ENCODE results near the gene PTPRM. TPM values are rescaled to one million over a fixed set of nuclear protein-coding genes. Genes with fewer than 3 reads are reported as not detected.

The PTPRM gene
- total RNA-seq, 1 donor from 2014 or later: 256 TPM

DNA sequence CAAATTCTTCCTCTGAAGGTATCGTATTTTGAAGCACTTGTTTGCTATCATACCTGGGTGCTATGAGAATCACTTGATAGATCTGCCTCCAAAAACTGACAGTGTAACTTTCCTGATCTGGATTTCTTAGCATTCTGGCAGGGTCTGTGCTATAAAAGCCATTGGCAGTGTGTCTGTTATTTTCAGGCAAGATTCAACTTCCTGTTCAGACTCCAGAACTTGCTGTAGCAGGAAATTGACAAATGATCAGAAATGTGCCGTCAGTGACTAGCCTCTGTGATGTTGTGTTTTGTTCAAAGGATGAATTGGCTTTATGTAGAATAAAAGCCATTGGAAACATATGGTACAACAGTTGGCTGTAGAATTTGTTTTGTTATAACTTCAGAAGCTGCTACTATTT is 273.3 kb downstream of the PTPRM start:
- DNase-seq (ENCODE audit: extremely low read depth, low read depth, low spot score): no peak

DNA sequence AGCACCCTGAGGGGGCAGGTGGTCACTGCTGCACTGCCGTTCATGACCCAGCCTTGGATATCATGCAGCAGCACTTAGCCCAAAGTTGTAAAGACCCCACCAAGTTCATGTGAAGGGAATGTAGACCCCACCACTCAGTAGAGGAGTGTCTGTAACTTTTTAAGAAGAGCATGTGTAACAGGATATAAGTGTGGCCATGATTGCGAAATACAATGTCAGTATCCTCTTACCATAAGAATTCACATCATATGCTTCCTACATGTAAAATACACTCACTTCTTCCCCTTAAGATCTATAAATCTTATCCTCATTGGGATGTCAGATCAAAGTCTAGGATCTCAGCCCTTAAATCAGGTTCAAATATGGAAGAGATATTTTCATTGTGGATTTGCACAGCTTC is 276.9 kb downstream of the PTPRM start:
- DNase-seq (ENCODE audit: extremely low read depth, low read depth, low spot score): no peak

GRCh38 chr18:7844418-7844817 is 277.3 kb downstream of the PTPRM start:
- no peak for DNase-seq (ENCODE audit: extremely low read depth, low read depth, low spot score)

DNA sequence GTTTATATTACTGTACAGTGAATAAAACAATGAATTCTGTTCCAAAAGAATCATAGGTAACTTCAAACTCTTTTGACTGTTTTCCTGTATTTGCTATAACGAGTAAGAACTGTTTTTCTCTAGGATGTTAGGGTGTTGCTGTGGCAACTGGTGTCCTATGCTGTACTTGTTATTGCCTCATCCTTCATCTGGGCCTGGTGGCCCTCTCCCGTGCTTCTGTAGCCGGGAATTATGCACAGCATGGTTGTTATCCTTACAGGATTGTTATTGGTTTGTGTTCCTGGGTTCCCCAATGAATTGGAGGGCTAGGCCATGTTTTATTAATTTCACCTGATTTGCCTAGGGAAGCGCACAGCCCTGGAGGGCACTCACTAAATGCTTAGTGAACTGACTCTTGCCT is 279.2 kb downstream of the PTPRM start:
- no peak for DNase-seq (ENCODE audit: extremely low read depth, low read depth, low spot score)

GRCh38 chr18:7847357-7848053 is 280.4 kb downstream of the PTPRM start:
- DNase-seq (ENCODE audit: extremely low read depth, low read depth, low spot score): no peak

GRCh38 chr18:7848054-7848412 is 280.9 kb downstream of the PTPRM start:
- DNase-seq (ENCODE audit: extremely low read depth, low read depth, low spot score): no peak

- DNase-seq (ENCODE audit: extremely low read depth, low read depth, low spot score): no peak
Measured at GRCh38 chr18:7850446-7850845, 283.3 kb downstream of the PTPRM start.

DNA sequence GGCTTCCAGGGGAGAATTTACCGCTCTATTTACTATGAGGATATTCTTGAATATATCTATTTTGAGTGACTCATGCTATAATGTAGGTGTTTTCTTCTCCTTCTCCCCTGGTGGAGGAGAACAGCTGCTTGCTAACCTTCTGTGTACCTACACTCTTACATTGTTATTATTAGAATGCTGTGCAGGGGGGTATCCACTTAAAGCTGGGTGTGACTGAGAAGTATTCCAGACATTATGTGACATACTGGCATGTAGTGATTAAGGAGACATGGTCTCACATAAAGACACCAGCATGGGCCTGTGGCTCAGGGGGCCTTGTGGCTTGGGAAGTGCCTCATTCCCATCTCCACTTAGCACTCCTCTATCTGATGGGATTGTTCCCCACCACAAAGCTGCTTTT is 287.9 kb downstream of the PTPRM start:
- no peak for DNase-seq (ENCODE audit: extremely low read depth, low read depth, low spot score)

DNA sequence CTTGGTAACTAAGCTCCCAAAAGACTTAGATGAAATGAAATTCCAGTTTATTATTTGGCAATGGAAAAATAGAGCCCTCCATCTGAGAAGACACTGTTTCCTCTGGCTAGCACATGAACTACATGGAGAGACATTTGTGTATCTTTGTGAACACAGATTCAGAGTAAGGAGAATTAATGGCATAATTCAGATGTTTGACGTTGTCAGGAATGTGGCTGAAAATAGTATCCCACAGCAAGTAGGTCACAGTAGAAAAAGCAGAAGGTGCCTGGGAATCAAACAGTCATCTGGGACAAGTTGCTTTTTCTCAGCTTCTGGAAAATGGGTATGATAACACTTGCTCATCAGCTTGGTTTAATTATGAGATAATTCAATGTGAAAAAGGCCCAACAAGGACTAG is 288.6 kb downstream of the PTPRM start:
- no peak for DNase-seq (ENCODE audit: extremely low read depth, low read depth, low spot score)

- DNase-seq (ENCODE audit: extremely low read depth, low read depth, low spot score): no peak
Measured at GRCh38 chr18:7856116-7856515, 289.0 kb downstream of the PTPRM start.

DNA sequence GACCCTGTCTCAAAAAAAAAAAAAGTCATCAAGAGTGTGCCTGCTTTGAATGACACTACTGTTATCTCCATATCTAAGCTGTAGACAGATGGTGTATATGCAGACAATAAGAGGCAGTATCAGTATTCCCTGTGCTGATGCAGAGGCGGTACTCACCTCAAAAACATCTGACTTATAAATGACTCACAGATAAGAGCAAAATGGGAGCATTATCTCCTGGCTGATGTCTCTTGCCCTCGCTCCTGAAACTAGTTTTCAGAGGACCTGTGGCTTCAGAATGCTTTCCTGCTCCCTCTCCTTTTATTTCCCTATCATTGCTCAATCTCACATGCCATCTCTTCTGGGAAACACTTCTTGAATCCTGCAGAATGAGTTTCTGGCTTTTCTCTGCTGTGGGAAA is 289.6 kb downstream of the PTPRM start:
- no peak for DNase-seq (ENCODE audit: extremely low read depth, low read depth, low spot score)

- no peak for DNase-seq (ENCODE audit: extremely low read depth, low read depth, low spot score)
Measured at GRCh38 chr18:7857562-7857961, 290.4 kb downstream of the PTPRM start.

DNA sequence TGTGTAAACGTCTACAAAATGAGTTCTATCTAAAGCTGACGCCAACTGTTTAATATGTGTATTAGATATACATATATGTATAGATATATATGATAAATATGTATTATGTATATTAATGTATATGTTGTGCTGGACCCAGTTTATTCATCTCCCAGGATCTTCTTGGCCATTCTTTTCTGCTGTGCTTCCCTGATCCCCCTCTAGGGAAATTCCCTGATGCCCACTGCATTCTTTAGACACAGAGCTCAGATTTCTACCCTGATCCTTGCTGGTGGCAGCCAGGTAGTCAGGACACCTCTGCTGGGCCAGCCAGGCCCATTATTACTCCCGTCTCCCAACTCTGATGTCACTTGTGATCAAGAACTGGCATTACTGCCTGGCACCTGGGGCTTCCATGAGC is 292.0 kb downstream of the PTPRM start:
- DNase-seq (ENCODE audit: extremely low read depth, low read depth, low spot score): no peak

DNA sequence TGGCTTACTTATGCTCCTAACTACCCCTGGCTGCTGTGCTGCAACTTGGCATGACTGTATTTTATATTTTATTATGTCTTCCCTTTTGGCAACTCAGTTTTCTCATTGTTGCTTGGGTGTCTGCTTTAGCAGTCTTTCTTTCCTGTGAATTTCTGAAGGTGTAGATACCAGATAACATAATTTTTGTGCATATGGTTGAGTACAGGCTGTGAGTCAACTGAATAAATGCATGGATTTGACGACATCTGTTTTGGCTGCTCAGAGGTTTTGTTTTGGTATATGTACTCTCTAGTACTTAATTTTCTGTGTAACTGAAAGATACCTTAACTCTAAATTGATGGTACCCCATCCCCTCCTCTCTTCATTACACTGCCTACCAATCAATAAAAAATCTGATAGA is 303.1 kb downstream of the PTPRM start:
- DNase-seq (ENCODE audit: extremely low read depth, low read depth, low spot score): no peak

GRCh38 chr18:7870855-7871254 is 303.7 kb downstream of the PTPRM start:
- DNase-seq (ENCODE audit: extremely low read depth, low read depth, low spot score): no peak

DNA sequence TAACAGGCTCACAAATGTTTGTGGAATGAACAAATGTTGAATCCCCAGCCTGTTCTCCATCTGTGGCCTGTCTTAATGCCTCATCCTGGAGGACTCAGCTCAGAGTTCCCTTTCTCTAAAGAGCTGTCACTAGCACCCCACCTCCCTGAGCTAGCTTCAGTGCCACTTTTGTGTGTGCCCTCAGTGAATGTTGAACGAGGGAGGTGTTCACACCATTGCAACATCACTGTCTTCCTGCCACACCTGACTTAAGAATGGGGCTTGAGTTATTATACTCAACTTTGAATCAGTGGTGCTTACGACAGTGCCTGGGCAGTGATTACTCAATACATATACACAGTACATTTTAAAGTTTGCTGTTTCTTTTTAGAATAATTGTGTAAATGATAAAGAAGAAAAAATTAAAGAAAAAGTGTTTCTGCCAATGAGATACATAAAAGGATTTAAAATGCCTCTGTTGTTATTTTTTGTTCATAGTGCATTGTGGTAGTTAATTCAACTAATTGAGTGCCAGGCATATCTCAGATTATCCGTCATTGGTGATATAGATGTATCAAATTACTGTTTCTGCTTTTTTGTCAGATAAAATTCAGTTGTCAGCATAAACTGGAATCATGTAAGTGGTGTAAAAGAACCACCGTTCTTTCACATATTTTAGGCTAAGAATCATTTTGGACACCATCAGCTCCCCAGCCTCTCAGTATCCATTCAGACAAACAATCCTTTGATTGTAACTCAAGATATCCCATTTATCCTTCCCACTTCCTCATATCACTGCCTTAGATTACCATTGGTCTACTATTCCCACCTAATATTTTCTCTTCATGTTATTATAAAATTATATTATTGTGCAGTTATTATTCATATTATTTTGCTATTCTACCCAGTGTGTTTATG is 304.7 kb downstream of the PTPRM start:
- DNase-seq (ENCODE audit: extremely low read depth, low read depth, low spot score): no peak

- peak; percentile 27 for DNase-seq (ENCODE audit: extremely low read depth, low read depth, low spot score)
Measured at GRCh38 chr18:7872569-7872968, 305.5 kb downstream of the PTPRM start.

DNA sequence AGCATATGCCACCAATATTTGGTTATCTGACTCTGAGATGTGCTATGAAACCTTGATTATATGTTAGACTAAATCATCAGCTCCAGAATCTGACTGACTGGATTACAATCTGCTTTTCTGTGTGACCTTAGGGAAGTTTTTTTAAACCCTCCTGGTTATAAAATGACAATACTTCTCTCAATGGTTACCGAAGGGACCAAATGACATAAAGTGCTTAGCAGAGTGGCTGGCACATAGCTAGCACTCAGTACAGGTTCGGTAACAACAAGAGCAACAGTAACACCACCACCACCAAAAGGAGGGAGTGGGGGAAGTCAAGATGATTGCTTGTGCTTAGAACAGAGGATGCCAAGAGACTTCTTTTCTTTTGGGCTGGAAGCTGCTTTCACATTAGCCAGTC is 306.2 kb downstream of the PTPRM start:
- no peak for DNase-seq (ENCODE audit: extremely low read depth, low read depth, low spot score)

DNA sequence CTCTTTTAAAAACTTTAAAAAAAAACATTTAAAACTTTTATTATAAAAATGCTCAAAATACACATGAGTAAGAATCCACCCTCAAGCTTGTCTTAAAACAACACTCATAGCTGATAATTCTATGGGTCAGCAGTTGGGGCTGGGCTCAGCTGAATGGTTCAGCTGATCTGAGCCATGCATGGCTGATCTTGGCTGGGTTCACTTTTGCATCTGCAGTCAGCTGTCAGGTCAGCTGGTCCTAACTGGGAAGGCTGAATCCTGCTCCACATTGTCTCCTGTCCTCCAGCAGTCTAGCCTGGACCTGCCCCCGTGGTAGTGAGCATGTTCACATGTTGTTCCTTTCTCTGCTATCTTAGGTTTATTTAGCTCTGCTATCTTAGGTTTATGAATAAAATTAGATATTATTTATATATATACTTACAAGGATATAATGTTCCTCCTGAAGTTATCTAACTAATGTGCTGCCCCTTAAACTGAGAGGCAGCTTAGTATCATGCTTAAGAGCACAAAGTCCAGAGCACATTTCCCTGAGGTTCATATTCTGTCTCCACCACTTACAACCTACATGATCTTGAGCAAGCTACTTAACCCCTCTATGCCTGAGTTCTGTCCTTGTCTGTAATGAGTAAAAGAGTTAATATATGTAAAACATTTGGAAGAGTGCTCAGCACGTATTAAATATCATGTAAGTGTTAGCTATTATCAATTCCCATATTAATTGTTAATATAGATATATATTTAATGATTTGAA is 309.4 kb downstream of the PTPRM start:
- DNase-seq (ENCODE audit: extremely low read depth, low read depth, low spot score): no peak

DNA sequence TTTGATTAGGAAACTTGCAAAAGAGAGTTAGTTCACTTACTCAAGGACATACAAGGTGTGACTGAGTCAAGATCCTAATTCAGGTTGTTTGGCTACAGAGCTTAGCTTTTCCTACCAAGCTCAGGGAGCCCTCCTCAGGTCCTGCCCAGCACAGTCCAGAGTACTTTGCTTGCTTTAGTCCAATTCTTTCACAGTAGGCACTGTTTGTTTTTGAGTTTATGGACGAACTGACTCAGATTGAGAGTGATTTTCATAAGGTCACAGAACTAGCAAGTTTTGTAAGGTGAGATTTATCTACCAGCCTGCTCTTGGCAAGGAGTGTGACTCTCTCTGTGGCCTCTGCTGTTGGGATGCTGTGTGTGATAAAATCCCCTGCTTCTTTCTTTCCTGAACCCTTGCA is 310.5 kb downstream of the PTPRM start:
- DNase-seq (ENCODE audit: extremely low read depth, low read depth, low spot score): no peak

All from glomerular endothelial cell (primary cell).